ENCODE data around the gene MYH14.

MYH14 gene

GRCh38 chr19:50205681-50206138, 2.3 kb downstream of the MYH14 start:
- H3K4me3 ChIP-seq (ENCODE audit: low read depth in 1 of 2, low read length in 1 of 2) = no peak overlapping the region
- no peaks in the 10 kb centered on the region for H3K36me3 ChIP-seq
- no peaks in the 10 kb centered on the region for H3K9me3 ChIP-seq
- TF ChIP-seq CTCF (IDR thresholded peaks at IDR 0.05) = no peak
- peaks cover 69% of the 10 kb centered on the region for H3K27me3 ChIP-seq
- H3K4me1 ChIP-seq (ENCODE audit: control insufficient read depth in 1 of 2, insufficient read depth in 1 of 2, low read depth in 1 of 2, low read length in 1 of 2) = no peaks in the 10 kb centered on the region
- no peak overlapping the region for H3K27ac ChIP-seq

GRCh38 chr19:50206191-50206590, 2.8 kb downstream of the MYH14 start:
- H3K36me3 ChIP-seq = no peaks in the 10 kb centered on the region
- H3K4me3 ChIP-seq (ENCODE audit: low read depth in 1 of 2, low read length in 1 of 2) = no peak overlapping the region
- no peaks in the 10 kb centered on the region for H3K9me3 ChIP-seq
- no peak overlapping the region for H3K27ac ChIP-seq
- H3K4me1 ChIP-seq (ENCODE audit: control insufficient read depth in 1 of 2, insufficient read depth in 1 of 2, low read depth in 1 of 2, low read length in 1 of 2) = no peaks in the 10 kb centered on the region
- peaks cover 64% of the 10 kb centered on the region for H3K27me3 ChIP-seq
- no peak for TF ChIP-seq CTCF (IDR thresholded peaks at IDR 0.05)

- Histone ChIP-seq H3K9me3 (no peaks in the 10 kb centered on the region), H3K36me3 (no peaks in the 10 kb centered on the region), H3K4me1 (ENCODE audit: control insufficient read depth in 1 of 2, insufficient read depth in 1 of 2, low read depth in 1 of 2, low read length in 1 of 2) (no peaks in the 10 kb centered on the region), H3K27ac (no peak overlapping the region), H3K4me3 (ENCODE audit: low read depth in 1 of 2, low read length in 1 of 2) (no peak overlapping the region), H3K27me3 (peaks cover 49% of the 10 kb centered on the region)
- no peak for TF ChIP-seq CTCF (IDR thresholded peaks at IDR 0.05)
Measured at GRCh38 chr19:50207730-50208129, 4.3 kb downstream of the MYH14 start.

- Histone ChIP-seq H3K27ac (no peak overlapping the region), H3K4me1 (ENCODE audit: control insufficient read depth in 1 of 2, insufficient read depth in 1 of 2, low read depth in 1 of 2, low read length in 1 of 2) (no peaks in the 10 kb centered on the region), H3K4me3 (ENCODE audit: low read depth in 1 of 2, low read length in 1 of 2) (no peak overlapping the region), H3K36me3 (no peaks in the 10 kb centered on the region), H3K9me3 (no peaks in the 10 kb centered on the region), H3K27me3 (peaks cover 38% of the 10 kb centered on the region)
- TF ChIP-seq CTCF (IDR thresholded peaks at IDR 0.05) = no peak
Measured at GRCh38 chr19:50209131-50209530, 5.7 kb downstream of the MYH14 start.

GRCh38 chr19:50210425-50210824, 7.0 kb downstream of the MYH14 start:
- H3K27me3 ChIP-seq = peaks cover 38% of the 10 kb centered on the region
- H3K9me3 ChIP-seq = no peaks in the 10 kb centered on the region
- no peak overlapping the region for H3K27ac ChIP-seq
- no peak overlapping the region for H3K4me3 ChIP-seq (ENCODE audit: low read depth in 1 of 2, low read length in 1 of 2)
- H3K36me3 ChIP-seq = no peaks in the 10 kb centered on the region
- no peak for TF ChIP-seq CTCF (IDR thresholded peaks at IDR 0.05)
- H3K4me1 ChIP-seq (ENCODE audit: control insufficient read depth in 1 of 2, insufficient read depth in 1 of 2, low read depth in 1 of 2, low read length in 1 of 2) = no peaks in the 10 kb centered on the region

- H3K4me3 ChIP-seq (ENCODE audit: low read depth in 1 of 2, low read length in 1 of 2) = no peak overlapping the region
- TF ChIP-seq CTCF (IDR thresholded peaks at IDR 0.05) = no peak
- H3K9me3 ChIP-seq = no peaks in the 10 kb centered on the region
- peaks cover 26% of the 10 kb centered on the region for H3K27me3 ChIP-seq
- H3K27ac ChIP-seq = no peak overlapping the region
- H3K36me3 ChIP-seq = no peaks in the 10 kb centered on the region
- H3K4me1 ChIP-seq (ENCODE audit: control insufficient read depth in 1 of 2, insufficient read depth in 1 of 2, low read depth in 1 of 2, low read length in 1 of 2) = no peaks in the 10 kb centered on the region
Measured at GRCh38 chr19:50213925-50214324, 10.5 kb downstream of the MYH14 start.

Data from neutrophil (primary cell).